ENCODE results near the gene IL1R1. TPM values are rescaled to one million over a fixed set of nuclear protein-coding genes. Genes with fewer than 3 reads are reported as not detected.

The IL1R1 gene
- total RNA-seq, 1 donor from 2014 or later, result not detected

- Mint-ChIP-seq H3K4me3 (no peak overlapping the region), H3K4me1 (peaks cover 4% of the 10 kb centered on the region), H3K9me3 (peaks cover 25% of the 10 kb centered on the region), H3K27me3 (peaks cover 40% of the 10 kb centered on the region), H3K36me3 (ENCODE audit: low read depth) (no peaks in the 10 kb centered on the region), H3K27ac (no peak overlapping the region)
- ATAC-seq (ENCODE audit: low read depth) (no peak), DNase-seq (no peak)
- ChIA-PET POLR2A (no interaction called here), CTCF (no interaction called here)
- no peak for TF ChIP-seq CTCF (IDR thresholded peaks at IDR 0.05)
- intact Hi-C loops (cut with micrococcal nuclease), result no loop called here
Observed at GRCh38 chr2:102144128-102144527, 1.6 kb downstream of the IL1R1 start.

GRCh38 chr2:102145107-102145506, 2.6 kb downstream of the IL1R1 start:
- ATAC-seq (ENCODE audit: low read depth) (no peak), DNase-seq (no peak)
- Mint-ChIP-seq H3K27ac (no peak overlapping the region), H3K4me1 (peaks cover 4% of the 10 kb centered on the region), H3K4me3 (no peak overlapping the region), H3K9me3 (peaks cover 27% of the 10 kb centered on the region), H3K27me3 (peaks cover 35% of the 10 kb centered on the region), H3K36me3 (ENCODE audit: low read depth) (no peaks in the 10 kb centered on the region)
- POLR2A ChIA-PET, result no interaction called here
- no peak for TF ChIP-seq CTCF (IDR thresholded peaks at IDR 0.05)
- intact Hi-C loops (cut with micrococcal nuclease), result no loop called here
- CTCF ChIA-PET, result no interaction called here

GRCh38 chr2:102145934-102146333, 3.4 kb downstream of the IL1R1 start:
- DNase-seq (no peak), ATAC-seq (ENCODE audit: low read depth) (no peak)
- no peak for TF ChIP-seq CTCF (IDR thresholded peaks at IDR 0.05)
- Mint-ChIP-seq H3K4me1 (peaks cover 4% of the 10 kb centered on the region), H3K27ac (no peak overlapping the region), H3K9me3 (peaks cover 27% of the 10 kb centered on the region), H3K4me3 (no peak overlapping the region), H3K27me3 (peaks cover 27% of the 10 kb centered on the region), H3K36me3 (ENCODE audit: low read depth) (no peaks in the 10 kb centered on the region)
- ChIA-PET POLR2A (no interaction called here), CTCF (no interaction called here)
- intact Hi-C loops (cut with micrococcal nuclease), result no loop called here

DNA sequence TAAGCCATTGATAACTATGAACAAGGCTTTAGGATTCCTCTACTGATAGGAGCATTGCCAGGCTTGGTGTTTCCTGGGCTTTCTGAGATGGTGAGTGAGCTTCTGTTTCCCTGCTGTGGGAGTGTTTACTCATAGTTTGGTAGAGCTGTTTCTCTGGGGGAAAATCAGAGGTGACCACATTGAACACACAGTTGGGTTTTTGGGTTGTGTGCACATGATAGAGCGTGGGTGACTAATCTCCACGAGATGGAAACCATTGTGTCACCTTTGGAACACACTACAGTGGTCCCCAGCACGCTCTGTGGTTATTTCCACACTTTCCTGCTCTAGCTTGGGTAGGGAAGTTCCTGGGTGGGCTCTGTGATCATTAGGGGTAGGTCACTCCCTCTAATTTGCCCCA, 5.4 kb downstream of the IL1R1 start:
- POLR2A ChIA-PET, result no interaction called here
- peaks cover 3% of the 10 kb centered on the region for H3K4me1 Mint-ChIP-seq
- peaks cover 15% of the 10 kb centered on the region for H3K27me3 Mint-ChIP-seq
- H3K9me3 Mint-ChIP-seq, result peaks cover 27% of the 10 kb centered on the region
- H3K27ac Mint-ChIP-seq, result no peak overlapping the region
- H3K36me3 Mint-ChIP-seq (ENCODE audit: low read depth), result no peaks in the 10 kb centered on the region
- ATAC-seq (ENCODE audit: low read depth), result no peak
- TF ChIP-seq CTCF (IDR thresholded peaks at IDR 0.05), result no peak
- intact Hi-C loops (cut with micrococcal nuclease), result no loop called here
- DNase-seq, result no peak
- no peak overlapping the region for H3K4me3 Mint-ChIP-seq
- CTCF ChIA-PET, result no interaction called here

DNA sequence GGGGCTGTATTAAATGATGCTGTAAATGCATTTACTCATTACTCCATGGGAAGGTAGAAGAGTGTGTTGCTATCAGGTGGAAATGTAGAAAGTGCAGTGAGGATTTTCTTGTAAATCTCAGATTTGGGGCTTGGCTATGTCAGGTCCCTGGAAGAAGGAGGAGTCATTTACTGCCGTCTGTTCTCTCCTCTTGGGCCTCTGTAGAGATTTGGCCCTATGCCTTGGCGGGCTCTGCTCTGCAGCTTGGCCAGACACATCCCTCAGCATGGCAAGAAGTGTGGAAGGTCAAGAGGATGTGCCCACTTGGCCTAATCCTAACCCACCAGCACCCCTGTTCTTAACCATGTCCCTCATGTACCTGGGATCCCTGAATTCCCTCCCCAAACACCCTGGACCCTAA, 6.7 kb downstream of the IL1R1 start:
- Mint-ChIP-seq H3K4me3 (no peak overlapping the region), H3K9me3 (peaks cover 27% of the 10 kb centered on the region), H3K27ac (no peak overlapping the region), H3K4me1 (no peaks in the 10 kb centered on the region), H3K36me3 (ENCODE audit: low read depth) (no peaks in the 10 kb centered on the region), H3K27me3 (peaks cover 2% of the 10 kb centered on the region)
- CTCF ChIA-PET, result no interaction called here
- POLR2A ChIA-PET, result no interaction called here
- TF ChIP-seq CTCF (IDR thresholded peaks at IDR 0.05), result no peak
- intact Hi-C loops (cut with micrococcal nuclease), result no loop called here
- ATAC-seq (ENCODE audit: low read depth) (no peak), DNase-seq (no peak)
